ENCODE data around the gene DEGS2. TPM values are rescaled to one million over a fixed set of nuclear protein-coding genes. Genes with fewer than 3 reads are reported as not detected.

Gene DEGS2
- total and polyA plus RNA-seq, 2 experiments from 2014 or later, result 0.63 to 2.2 TPM

DNA sequence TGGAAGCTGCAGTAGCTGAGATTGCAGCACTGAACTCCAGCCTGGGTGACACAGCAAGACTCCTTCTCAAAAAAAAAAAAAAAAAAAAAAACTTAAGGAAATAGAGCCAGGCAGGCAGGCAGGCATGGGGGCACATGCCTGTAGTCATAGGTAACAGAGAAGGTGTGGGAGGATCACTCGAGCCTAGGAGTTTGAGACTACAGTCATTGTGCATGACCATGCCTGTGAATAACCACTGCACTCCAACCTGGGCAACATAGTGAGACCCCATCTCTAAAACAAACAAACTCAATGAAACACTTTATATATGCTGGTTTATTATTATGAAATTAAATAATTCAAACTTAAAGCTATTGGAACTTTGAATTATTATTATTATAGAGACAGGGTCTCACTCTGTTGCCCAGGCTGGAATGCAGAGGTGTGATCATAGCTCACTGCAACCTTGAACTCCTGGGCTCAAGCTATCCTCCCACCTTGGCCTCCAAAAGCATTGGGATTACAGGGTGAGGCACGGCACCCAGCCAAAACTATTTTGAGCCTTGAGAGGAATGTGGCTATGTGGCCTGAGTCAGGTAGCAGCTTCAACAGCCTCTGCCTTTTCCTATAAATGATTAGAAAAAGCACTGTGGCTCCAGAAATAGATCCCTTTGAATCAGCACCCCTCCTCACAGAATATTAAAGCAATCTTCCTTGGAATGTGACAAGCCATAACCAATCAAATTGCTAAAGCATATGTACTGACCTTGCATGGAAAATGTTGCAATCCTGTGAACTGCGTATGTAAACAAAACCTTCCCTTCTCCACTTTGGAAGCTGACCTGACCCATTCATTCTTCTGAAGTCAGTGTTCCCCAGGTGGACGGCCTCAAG lies 44.8 kb upstream of the DEGS2 start (continued):
- TF ChIP-seq, protein P1, sequence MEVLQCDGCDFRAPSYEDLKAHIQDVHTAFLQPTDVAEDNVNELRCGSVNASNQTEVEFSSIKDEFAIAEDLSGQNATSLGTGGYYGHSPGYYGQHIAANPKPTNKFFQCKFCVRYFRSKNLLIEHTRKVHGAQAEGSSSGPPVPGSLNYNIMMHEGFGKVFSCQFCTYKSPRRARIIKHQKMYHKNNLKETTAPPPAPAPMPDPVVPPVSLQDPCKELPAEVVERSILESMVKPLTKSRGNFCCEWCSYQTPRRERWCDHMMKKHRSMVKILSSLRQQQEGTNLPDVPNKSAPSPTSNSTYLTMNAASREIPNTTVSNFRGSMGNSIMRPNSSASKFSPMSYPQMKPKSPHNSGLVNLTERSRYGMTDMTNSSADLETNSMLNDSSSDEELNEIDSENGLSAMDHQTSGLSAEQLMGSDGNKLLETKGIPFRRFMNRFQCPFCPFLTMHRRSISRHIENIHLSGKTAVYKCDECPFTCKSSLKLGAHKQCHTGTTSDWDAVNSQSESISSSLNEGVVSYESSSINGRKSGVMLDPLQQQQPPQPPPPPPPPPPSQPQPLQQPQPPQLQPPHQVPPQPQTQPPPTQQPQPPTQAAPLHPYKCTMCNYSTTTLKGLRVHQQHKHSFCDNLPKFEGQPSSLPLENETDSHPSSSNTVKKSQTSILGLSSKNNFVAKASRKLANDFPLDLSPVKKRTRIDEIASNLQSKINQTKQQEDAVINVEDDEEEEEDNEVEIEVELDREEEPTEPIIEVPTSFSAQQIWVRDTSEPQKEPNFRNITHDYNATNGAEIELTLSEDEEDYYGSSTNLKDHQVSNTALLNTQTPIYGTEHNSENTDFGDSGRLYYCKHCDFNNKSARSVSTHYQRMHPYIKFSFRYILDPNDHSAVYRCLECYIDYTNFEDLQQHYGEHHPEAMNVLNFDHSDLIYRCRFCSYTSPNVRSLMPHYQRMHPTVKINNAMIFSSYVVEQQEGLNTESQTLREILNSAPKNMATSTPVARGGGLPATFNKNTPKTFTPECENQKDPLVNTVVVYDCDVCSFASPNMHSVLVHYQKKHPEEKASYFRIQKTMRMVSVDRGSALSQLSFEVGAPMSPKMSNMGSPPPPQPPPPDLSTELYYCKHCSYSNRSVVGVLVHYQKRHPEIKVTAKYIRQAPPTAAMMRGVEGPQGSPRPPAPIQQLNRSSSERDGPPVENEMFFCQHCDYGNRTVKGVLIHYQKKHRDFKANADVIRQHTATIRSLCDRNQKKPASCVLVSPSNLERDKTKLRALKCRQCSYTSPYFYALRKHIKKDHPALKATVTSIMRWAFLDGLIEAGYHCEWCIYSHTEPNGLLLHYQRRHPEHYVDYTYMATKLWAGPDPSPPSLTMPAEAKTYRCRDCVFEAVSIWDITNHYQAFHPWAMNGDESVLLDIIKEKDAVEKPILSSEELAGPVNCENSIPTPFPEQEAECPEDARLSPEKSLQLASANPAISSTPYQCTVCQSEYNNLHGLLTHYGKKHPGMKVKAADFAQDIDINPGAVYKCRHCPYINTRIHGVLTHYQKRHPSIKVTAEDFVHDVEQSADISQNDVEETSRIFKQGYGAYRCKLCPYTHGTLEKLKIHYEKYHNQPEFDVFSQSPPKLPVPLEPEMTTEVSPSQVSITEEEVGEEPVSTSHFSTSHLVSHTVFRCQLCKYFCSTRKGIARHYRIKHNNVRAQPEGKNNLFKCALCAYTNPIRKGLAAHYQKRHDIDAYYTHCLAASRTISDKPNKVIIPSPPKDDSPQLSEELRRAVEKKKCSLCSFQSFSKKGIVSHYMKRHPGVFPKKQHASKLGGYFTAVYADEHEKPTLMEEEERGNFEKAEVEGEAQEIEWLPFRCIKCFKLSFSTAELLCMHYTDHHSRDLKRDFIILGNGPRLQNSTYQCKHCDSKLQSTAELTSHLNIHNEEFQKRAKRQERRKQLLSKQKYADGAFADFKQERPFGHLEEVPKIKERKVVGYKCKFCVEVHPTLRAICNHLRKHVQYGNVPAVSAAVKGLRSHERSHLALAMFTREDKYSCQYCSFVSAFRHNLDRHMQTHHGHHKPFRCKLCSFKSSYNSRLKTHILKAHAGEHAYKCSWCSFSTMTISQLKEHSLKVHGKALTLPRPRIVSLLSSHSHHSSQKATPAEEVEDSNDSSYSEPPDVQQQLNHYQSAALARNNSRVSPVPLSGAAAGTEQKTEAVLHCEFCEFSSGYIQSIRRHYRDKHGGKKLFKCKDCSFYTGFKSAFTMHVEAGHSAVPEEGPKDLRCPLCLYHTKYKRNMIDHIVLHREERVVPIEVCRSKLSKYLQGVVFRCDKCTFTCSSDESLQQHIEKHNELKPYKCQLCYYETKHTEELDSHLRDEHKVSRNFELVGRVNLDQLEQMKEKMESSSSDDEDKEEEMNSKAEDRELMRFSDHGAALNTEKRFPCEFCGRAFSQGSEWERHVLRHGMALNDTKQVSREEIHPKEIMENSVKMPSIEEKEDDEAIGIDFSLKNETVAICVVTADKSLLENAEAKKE (CRISPR knock-in tag; IDR thresholded peaks at IDR 0.05), result no peak
- TF ChIP-seq, protein P2, sequence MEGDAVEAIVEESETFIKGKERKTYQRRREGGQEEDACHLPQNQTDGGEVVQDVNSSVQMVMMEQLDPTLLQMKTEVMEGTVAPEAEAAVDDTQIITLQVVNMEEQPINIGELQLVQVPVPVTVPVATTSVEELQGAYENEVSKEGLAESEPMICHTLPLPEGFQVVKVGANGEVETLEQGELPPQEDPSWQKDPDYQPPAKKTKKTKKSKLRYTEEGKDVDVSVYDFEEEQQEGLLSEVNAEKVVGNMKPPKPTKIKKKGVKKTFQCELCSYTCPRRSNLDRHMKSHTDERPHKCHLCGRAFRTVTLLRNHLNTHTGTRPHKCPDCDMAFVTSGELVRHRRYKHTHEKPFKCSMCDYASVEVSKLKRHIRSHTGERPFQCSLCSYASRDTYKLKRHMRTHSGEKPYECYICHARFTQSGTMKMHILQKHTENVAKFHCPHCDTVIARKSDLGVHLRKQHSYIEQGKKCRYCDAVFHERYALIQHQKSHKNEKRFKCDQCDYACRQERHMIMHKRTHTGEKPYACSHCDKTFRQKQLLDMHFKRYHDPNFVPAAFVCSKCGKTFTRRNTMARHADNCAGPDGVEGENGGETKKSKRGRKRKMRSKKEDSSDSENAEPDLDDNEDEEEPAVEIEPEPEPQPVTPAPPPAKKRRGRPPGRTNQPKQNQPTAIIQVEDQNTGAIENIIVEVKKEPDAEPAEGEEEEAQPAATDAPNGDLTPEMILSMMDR (conservative IDR thresholded peaks at IDR 0.05; ENCODE audit: low read depth in 2 of 2), result no peak
- no peak for TF ChIP-seq EZH2 (IDR thresholded peaks at IDR 0.05; ENCODE audit: low read depth, unreplicated experiment)
- TF ChIP-seq, protein P3, sequence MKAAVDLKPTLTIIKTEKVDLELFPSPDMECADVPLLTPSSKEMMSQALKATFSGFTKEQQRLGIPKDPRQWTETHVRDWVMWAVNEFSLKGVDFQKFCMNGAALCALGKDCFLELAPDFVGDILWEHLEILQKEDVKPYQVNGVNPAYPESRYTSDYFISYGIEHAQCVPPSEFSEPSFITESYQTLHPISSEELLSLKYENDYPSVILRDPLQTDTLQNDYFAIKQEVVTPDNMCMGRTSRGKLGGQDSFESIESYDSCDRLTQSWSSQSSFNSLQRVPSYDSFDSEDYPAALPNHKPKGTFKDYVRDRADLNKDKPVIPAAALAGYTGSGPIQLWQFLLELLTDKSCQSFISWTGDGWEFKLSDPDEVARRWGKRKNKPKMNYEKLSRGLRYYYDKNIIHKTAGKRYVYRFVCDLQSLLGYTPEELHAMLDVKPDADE (IDR thresholded peaks at IDR 0.05), result no peak
